Measurements from ENCODE around the gene NOL8.
A peak's percentile ranks its signal among the peaks of the same experiment; 100 is the strongest.

The NOL8 gene

GRCh38 chr9:92325269-92325990 lies at the start of gene NOL8, which contains the start of gene CENPP:
Gene NOL8 (minus strand): TSS chr9:92325350. CDS start chr9:92324161, 1,189 bp downstream.
Gene CENPP (plus strand): TSS chr9:92325953.
- Histone ChIP-seq H3K4me3 (ENCODE audit: low read length in 2 of 2) (peak within 1 kb of the TSS; percentile 96 to 99), H3K36me3 (ENCODE audit: control insufficient read depth in 2 of 2, insufficient read depth in 2 of 2, low read length in 2 of 2) (peaks cover 3 to 18% of the 10 kb centered on the region in 2 donors), H3K9me3 (ENCODE audit: control insufficient read depth in 2 of 2, low read length in 2 of 2) (no peaks in the 10 kb centered on the region), H3K27ac (ENCODE audit: low read length) (peak within 1 kb of the TSS; percentile 96), H3K4me1 (ENCODE audit: control insufficient read depth, insufficient read depth, low read length) (peaks cover 4% of the 10 kb centered on the region), H3K27me3 (ENCODE audit: control insufficient read depth in 1 of 2, insufficient read depth in 2 of 2, low read length in 2 of 2) (no peaks in the 10 kb centered on the region), H3K9ac (ENCODE audit: low read length in 2 of 2) (peak within 1 kb of the TSS; percentile 98)

GRCh38 chr9:92373167-92373566 lies 48.0 kb upstream of the NOL8 start:
- Histone ChIP-seq H3K27ac (ENCODE audit: low read length) (no peak overlapping the region), H3K27me3 (ENCODE audit: control insufficient read depth in 1 of 2, insufficient read depth in 2 of 2, low read length in 2 of 2) (no peaks in the 10 kb centered on the region), H3K4me3 (ENCODE audit: low read length in 2 of 2) (no peak overlapping the region), H3K9ac (ENCODE audit: low read length in 2 of 2) (no peak overlapping the region), H3K9me3 (ENCODE audit: control insufficient read depth in 2 of 2, low read length in 2 of 2) (no peaks in the 10 kb centered on the region), H3K36me3 (ENCODE audit: control insufficient read depth in 2 of 2, insufficient read depth in 2 of 2, low read length in 2 of 2) (no peaks in the 10 kb centered on the region), H3K4me1 (ENCODE audit: control insufficient read depth, insufficient read depth, low read length) (no peaks in the 10 kb centered on the region)

- no peak overlapping the region for H3K9ac ChIP-seq (ENCODE audit: low read length in 2 of 2)
- H3K4me3 ChIP-seq (ENCODE audit: low read length in 2 of 2), result no peak overlapping the region
- no peak overlapping the region for H3K27ac ChIP-seq (ENCODE audit: low read length)
- H3K4me1 ChIP-seq (ENCODE audit: control insufficient read depth, insufficient read depth, low read length), result no peaks in the 10 kb centered on the region
- H3K36me3 ChIP-seq (ENCODE audit: control insufficient read depth in 2 of 2, insufficient read depth in 2 of 2, low read length in 2 of 2), result no peaks in the 10 kb centered on the region
- H3K9me3 ChIP-seq (ENCODE audit: control insufficient read depth in 2 of 2, low read length in 2 of 2), result no peaks in the 10 kb centered on the region
- H3K27me3 ChIP-seq (ENCODE audit: control insufficient read depth in 1 of 2, insufficient read depth in 2 of 2, low read length in 2 of 2), result no peaks in the 10 kb centered on the region
Observed at GRCh38 chr9:92369075-92369474, 43.9 kb upstream of the NOL8 start.

GRCh38 chr9:92360083-92360482 lies 34.9 kb upstream of the NOL8 start:
- Histone ChIP-seq H3K4me3 (ENCODE audit: low read length in 2 of 2) (no peak overlapping the region), H3K9ac (ENCODE audit: low read length in 2 of 2) (peak overlapping the region in 1 of 2 donors; percentile 13), H3K36me3 (ENCODE audit: control insufficient read depth in 2 of 2, insufficient read depth in 2 of 2, low read length in 2 of 2) (no peaks in the 10 kb centered on the region), H3K4me1 (ENCODE audit: control insufficient read depth, insufficient read depth, low read length) (peaks cover 4% of the 10 kb centered on the region), H3K27ac (ENCODE audit: low read length) (no peak overlapping the region), H3K9me3 (ENCODE audit: control insufficient read depth in 2 of 2, low read length in 2 of 2) (no peaks in the 10 kb centered on the region), H3K27me3 (ENCODE audit: control insufficient read depth in 1 of 2, insufficient read depth in 2 of 2, low read length in 2 of 2) (no peaks in the 10 kb centered on the region)

GRCh38 chr9:92359394-92359995 lies 34.3 kb upstream of the NOL8 start:
- Histone ChIP-seq H3K27me3 (ENCODE audit: control insufficient read depth in 1 of 2, insufficient read depth in 2 of 2, low read length in 2 of 2) (no peaks in the 10 kb centered on the region), H3K27ac (ENCODE audit: low read length) (peak overlapping the region; percentile 63), H3K4me3 (ENCODE audit: low read length in 2 of 2) (no peak overlapping the region), H3K9me3 (ENCODE audit: control insufficient read depth in 2 of 2, low read length in 2 of 2) (no peaks in the 10 kb centered on the region), H3K9ac (ENCODE audit: low read length in 2 of 2) (peak overlapping the region; percentile 13 to 48), H3K4me1 (ENCODE audit: control insufficient read depth, insufficient read depth, low read length) (peaks cover 4% of the 10 kb centered on the region), H3K36me3 (ENCODE audit: control insufficient read depth in 2 of 2, insufficient read depth in 2 of 2, low read length in 2 of 2) (no peaks in the 10 kb centered on the region)

GRCh38 chr9:92353051-92353450 lies 27.9 kb upstream of the NOL8 start:
- Histone ChIP-seq H3K27me3 (ENCODE audit: control insufficient read depth in 1 of 2, insufficient read depth in 2 of 2, low read length in 2 of 2) (no peaks in the 10 kb centered on the region), H3K9me3 (ENCODE audit: control insufficient read depth in 2 of 2, low read length in 2 of 2) (no peaks in the 10 kb centered on the region), H3K4me1 (ENCODE audit: control insufficient read depth, insufficient read depth, low read length) (peaks cover 5% of the 10 kb centered on the region), H3K36me3 (ENCODE audit: control insufficient read depth in 2 of 2, insufficient read depth in 2 of 2, low read length in 2 of 2) (no peaks in the 10 kb centered on the region), H3K4me3 (ENCODE audit: low read length in 2 of 2) (no peak overlapping the region), H3K27ac (ENCODE audit: low read length) (no peak overlapping the region), H3K9ac (ENCODE audit: low read length in 2 of 2) (no peak overlapping the region)

GRCh38 chr9:92350740-92351133 lies 25.6 kb upstream of the NOL8 start:
- Histone ChIP-seq H3K27ac (ENCODE audit: low read length) (peak overlapping the region; percentile 53), H3K9me3 (ENCODE audit: control insufficient read depth in 2 of 2, low read length in 2 of 2) (no peaks in the 10 kb centered on the region), H3K4me3 (ENCODE audit: low read length in 2 of 2) (no peak overlapping the region), H3K4me1 (ENCODE audit: control insufficient read depth, insufficient read depth, low read length) (peaks cover 5% of the 10 kb centered on the region), H3K36me3 (ENCODE audit: control insufficient read depth in 2 of 2, insufficient read depth in 2 of 2, low read length in 2 of 2) (no peaks in the 10 kb centered on the region), H3K9ac (ENCODE audit: low read length in 2 of 2) (no peak overlapping the region), H3K27me3 (ENCODE audit: control insufficient read depth in 1 of 2, insufficient read depth in 2 of 2, low read length in 2 of 2) (no peaks in the 10 kb centered on the region)

GRCh38 chr9:92349771-92350739 lies 24.9 kb upstream of the NOL8 start:
- H3K27ac ChIP-seq (ENCODE audit: low read length), result peak overlapping the region; percentile 53

GRCh38 chr9:92345582-92345981 lies 20.4 kb upstream of the NOL8 start:
- peaks cover 3% of the 10 kb centered on the region for H3K4me1 ChIP-seq (ENCODE audit: control insufficient read depth, insufficient read depth, low read length)
- no peak overlapping the region for H3K4me3 ChIP-seq (ENCODE audit: low read length in 2 of 2)
- no peaks in the 10 kb centered on the region for H3K36me3 ChIP-seq (ENCODE audit: control insufficient read depth in 2 of 2, insufficient read depth in 2 of 2, low read length in 2 of 2)
- H3K9ac ChIP-seq (ENCODE audit: low read length in 2 of 2), result no peak overlapping the region
- no peak overlapping the region for H3K27ac ChIP-seq (ENCODE audit: low read length)
- no peaks in the 10 kb centered on the region for H3K9me3 ChIP-seq (ENCODE audit: control insufficient read depth in 2 of 2, low read length in 2 of 2)
- H3K27me3 ChIP-seq (ENCODE audit: control insufficient read depth in 1 of 2, insufficient read depth in 2 of 2, low read length in 2 of 2), result no peaks in the 10 kb centered on the region

More at GRCh38 chr9:92349771-92350739, 24.9 kb upstream of the NOL8 start:
- no peaks in the 10 kb centered on the region for H3K27me3 ChIP-seq (ENCODE audit: control insufficient read depth in 1 of 2, insufficient read depth in 2 of 2, low read length in 2 of 2)
- peaks cover 5% of the 10 kb centered on the region for H3K4me1 ChIP-seq (ENCODE audit: control insufficient read depth, insufficient read depth, low read length)
- peak overlapping the region in 1 of 2 donors; percentile 57 for H3K9ac ChIP-seq (ENCODE audit: low read length in 2 of 2)
- H3K9me3 ChIP-seq (ENCODE audit: control insufficient read depth in 2 of 2, low read length in 2 of 2), result no peaks in the 10 kb centered on the region
- no peaks in the 10 kb centered on the region for H3K36me3 ChIP-seq (ENCODE audit: control insufficient read depth in 2 of 2, insufficient read depth in 2 of 2, low read length in 2 of 2)
- H3K4me3 ChIP-seq (ENCODE audit: low read length in 2 of 2), result no peak overlapping the region

GRCh38 chr9:92342825-92343488 lies 17.8 kb upstream of the NOL8 start:
- Histone ChIP-seq H3K27ac (ENCODE audit: low read length) (peak overlapping the region; percentile 1), H3K27me3 (ENCODE audit: control insufficient read depth in 1 of 2, insufficient read depth in 2 of 2, low read length in 2 of 2) (no peaks in the 10 kb centered on the region), H3K4me3 (ENCODE audit: low read length in 2 of 2) (no peak overlapping the region)

More at GRCh38 chr9:92342825-92343488, 17.8 kb upstream of the NOL8 start:
- H3K9ac ChIP-seq (ENCODE audit: low read length in 2 of 2), result no peak overlapping the region
- no peaks in the 10 kb centered on the region for H3K9me3 ChIP-seq (ENCODE audit: control insufficient read depth in 2 of 2, low read length in 2 of 2)
- peaks cover 3% of the 10 kb centered on the region for H3K4me1 ChIP-seq (ENCODE audit: control insufficient read depth, insufficient read depth, low read length)
- H3K36me3 ChIP-seq (ENCODE audit: control insufficient read depth in 2 of 2, insufficient read depth in 2 of 2, low read length in 2 of 2), result peaks cover 0 to 3% of the 10 kb centered on the region in 2 donors
